H9 (cell line): ENCODE data around the gene CYGB. TPM values are rescaled to one million over a fixed set of nuclear protein-coding genes. Genes with fewer than 3 reads are reported as not detected.

ENCODE experiments used
- DNase-seq: peaks from one replicate; pipeline ENCODE4 v3.0.0-alpha.2; 2017
- H2AFZ ChIP-seq: one replicate; pipeline ENCODE4 v1.6.1; 2013; ENCODE audit warnings: mild to moderate bottlenecking, low read length, control low read depth, moderate library complexity
- H2AK5ac ChIP-seq: 2 replicates; pipeline ENCODE4 v1.6.1; 2013; ENCODE audit warnings: low read length, control low read depth, mixed read lengths; ENCODE audit not compliant: insufficient read length
- H2BK120ac ChIP-seq: one replicate; pipeline ENCODE4 v1.6.1; 2013; ENCODE audit warnings: low read depth, mild to moderate bottlenecking, low read length, control low read depth, inconsistent platforms; ENCODE audit not compliant: poor library complexity, severe bottlenecking
- H2BK12ac ChIP-seq: 2 replicates; pipeline ENCODE4 v1.6.1; 2013; ENCODE audit warnings: low read length, control low read depth, mixed read lengths, low read depth; ENCODE audit not compliant: insufficient read length
- H2BK15ac ChIP-seq: 2 replicates; pipeline ENCODE4 v1.6.1; 2013; ENCODE audit warnings: low read depth, low read length, control low read depth
- H2BK20ac ChIP-seq: one replicate; pipeline ENCODE4 v1.6.1; 2013; ENCODE audit warnings: low read depth, mild to moderate bottlenecking, low read length, control low read depth, inconsistent platforms; ENCODE audit not compliant: poor library complexity, severe bottlenecking
- H2BK5ac ChIP-seq: 2 replicates; pipeline ENCODE4 v1.6.1; 2013; ENCODE audit warnings: low read length, control low read depth, mixed read lengths; ENCODE audit not compliant: insufficient read length
- H3K14ac ChIP-seq: 2 replicates; pipeline ENCODE4 v1.6.1; 2013; ENCODE audit warnings: low read length, control low read depth; ENCODE audit not compliant: insufficient read depth
- H3K18ac ChIP-seq: 2 replicates; pipeline ENCODE4 v1.6.1; 2013; ENCODE audit warnings: low read depth, mild to moderate bottlenecking, mixed read lengths, low read length, control low read depth; ENCODE audit not compliant: insufficient read length
- H3K23ac ChIP-seq: 2 replicates; pipeline ENCODE4 v1.6.1; 2013; ENCODE audit warnings: low read length, control low read depth, mixed read lengths, low read depth; ENCODE audit not compliant: insufficient read length
- H3K23me2 ChIP-seq: 2 replicates; pipeline ENCODE4 v1.6.1; 2013; ENCODE audit warnings: low read depth, mild to moderate bottlenecking, mixed read lengths, low read length, control low read depth; ENCODE audit not compliant: insufficient read length, poor library complexity, severe bottlenecking
- H3K27ac ChIP-seq: 2 replicates; pipeline ENCODE4 v1.5.1; 2013; ENCODE audit warnings: low read length, control low read depth, mixed read lengths, low read depth; ENCODE audit not compliant: insufficient read length
- H3K27me3 ChIP-seq: 2 replicates; pipeline ENCODE4 v1.6.1; 2013; ENCODE audit warnings: low read length, control low read depth, inconsistent platforms; ENCODE audit not compliant: insufficient read depth
- H3K4ac ChIP-seq: 2 replicates; pipeline ENCODE4 v1.6.1; 2013; ENCODE audit warnings: low read depth, mild to moderate bottlenecking, control low read depth, inconsistent platforms, low read length, moderate library complexity
- H3K4me1 ChIP-seq: 2 replicates; pipeline ENCODE4 v1.6.1; 2013; ENCODE audit warnings: low read length, control low read depth, inconsistent platforms; ENCODE audit not compliant: insufficient read depth
- H3K4me2 ChIP-seq: 2 replicates; pipeline ENCODE4 v1.6.1; 2013; ENCODE audit warnings: low read length, control low read depth, mixed read lengths; ENCODE audit not compliant: insufficient read length, insufficient read depth
- H3K56ac ChIP-seq: 2 replicates; pipeline ENCODE4 v1.6.1; 2013; ENCODE audit warnings: low read depth, mild to moderate bottlenecking, mixed read lengths, low read length, control low read depth; ENCODE audit not compliant: insufficient read length
- H3K79me1 ChIP-seq: 2 replicates; pipeline ENCODE4 v1.6.1; 2013; ENCODE audit warnings: low read depth, mild to moderate bottlenecking, moderate library complexity, low read length, control low read depth, inconsistent platforms; ENCODE audit not compliant: insufficient read depth, poor library complexity, severe bottlenecking
- H3K79me2 ChIP-seq: 2 replicates; pipeline ENCODE4 v1.6.1; 2013; ENCODE audit warnings: low read length, control low read depth, inconsistent platforms; ENCODE audit not compliant: insufficient read depth
- H3K9ac ChIP-seq: 2 replicates; pipeline ENCODE4 v1.6.1; 2013; ENCODE audit warnings: low read length, control low read depth, mixed read lengths; ENCODE audit not compliant: insufficient read length; ENCODE audit errors: extremely low read depth
- H3K9me3 ChIP-seq: one replicate; pipeline ENCODE4 v1.6.1; 2013; ENCODE audit warnings: low read depth, low read length, inconsistent platforms; ENCODE audit not compliant: control insufficient read depth
- H3T11ph ChIP-seq: one replicate; pipeline ENCODE4 v1.6.1; 2013; ENCODE audit warnings: mild to moderate bottlenecking, low read length, control low read depth, inconsistent platforms
- H4K20me1 ChIP-seq: one replicate; pipeline ENCODE4 v1.6.1; 2013; ENCODE audit not compliant: control insufficient read depth, insufficient read length, insufficient read depth
- H4K5ac ChIP-seq: 2 replicates; pipeline ENCODE4 v1.6.1; 2013; ENCODE audit warnings: low read depth, mild to moderate bottlenecking, mixed read lengths, low read length, control low read depth; ENCODE audit not compliant: insufficient read length
- H4K8ac ChIP-seq: replicated peaks from 2 replicates; pipeline ENCODE4 v1.6.1; 2013; ENCODE audit warnings: low read length, control low read depth, mixed read lengths, low read depth; ENCODE audit not compliant: insufficient read length
- H4K91ac ChIP-seq: 2 replicates; pipeline ENCODE4 v1.6.1; 2013; ENCODE audit warnings: low read depth, mild to moderate bottlenecking, moderate library complexity, mixed read lengths, low read length, control low read depth; ENCODE audit not compliant: insufficient read length
- H3K27ac Mint-ChIP-seq, 3 experiments: 2 replicates in 2 of 3; 3 replicates in 1 of 3; pipeline ENCODE4 v1.8.0; 2020 to 2021; ENCODE audit warnings: mixed read lengths in 3 of 3, mild to moderate bottlenecking in 1 of 3, moderate library complexity in 1 of 3
- H3K27me3 Mint-ChIP-seq: 2 replicates; pipeline ENCODE4 v1.8.0; 2021; ENCODE audit warnings: low read depth, mild to moderate bottlenecking, moderate library complexity, mixed read lengths
- H3K36me3 Mint-ChIP-seq, 3 experiments: 2 replicates in 2 of 3; 3 replicates in 1 of 3; pipeline ENCODE4 v1.8.0; 2020 to 2021; ENCODE audit warnings: low read depth in 3 of 3, mixed read lengths in 3 of 3; ENCODE audit not compliant: insufficient read depth in 1 of 3
- H3K4me1 Mint-ChIP-seq, 2 experiments: 2 replicates each; pipeline ENCODE4 v1.8.0; 2020; ENCODE audit warnings: mixed read lengths in 2 of 2
- H3K4me3 Mint-ChIP-seq, 2 experiments: 2 replicates in 1 of 2; 3 replicates in 1 of 2; pipeline ENCODE4 v1.8.0; 2020 to 2021; ENCODE audit warnings: mild to moderate bottlenecking in 2 of 2, mixed read lengths in 2 of 2, moderate library complexity in 1 of 2
- H3K9me3 Mint-ChIP-seq, 2 experiments: 2 replicates in 1 of 2; 3 replicates in 1 of 2; pipeline ENCODE4 v1.8.0; 2020; ENCODE audit warnings: mild to moderate bottlenecking in 2 of 2, mixed read lengths in 2 of 2, moderate library complexity in 1 of 2
- CTCF ChIP-seq: fragments of 200-600 bp; sonication (generic); conservative IDR thresholded peaks from 3 replicates; pipeline ENCODE4 v1.8.0; 2021; ENCODE audit warnings: antibody characterized with exemption, mild to moderate bottlenecking
- WGBS: extraction: QIAGEN DNeasy Blood & Tissue Kit; methylation state at CpG from one replicate; pipeline ENCODE4 v1.1.7; 2013; ENCODE audit warnings: missing lambda C conversion rate, low lambda C conversion rate, mixed read lengths; ENCODE audit not compliant: insufficient read length; ENCODE audit errors: extremely low coverage; 5-methylcytosine and 5-hydroxymethylcytosine counted together
- total RNA-seq: library from RNA; stranded (reverse); gene quantifications from 2 replicates; pipeline ENCODE4 v1.2.1, GENCODE V29; 2021

The CYGB gene
- total RNA-seq, 1 experiment from 2014 or later: 2.4 TPM

- H3K23ac ChIP-seq: no peak overlapping the region
- Mint-ChIP-seq H3K27ac (no peak overlapping the region), H3K36me3 (no peaks in the 10 kb centered on the region), H3K27me3 (peaks cover 70% of the 10 kb centered on the region), H3K9me3 (no peaks in the 10 kb centered on the region), H3K4me1 (peaks cover 20 to 39% of the 10 kb centered on the region in 2 experiments), H3K4me3 (peak overlapping the region; percentile 52 to 64)
- H3K4me1 ChIP-seq: peaks cover 2% of the 10 kb centered on the region; the same call in 1 of the 2 replicates
- no peak overlapping the region for H2AK5ac ChIP-seq
- no peak overlapping the region for H3K27ac ChIP-seq
- H2AFZ ChIP-seq: no peak overlapping the region
- H2BK5ac ChIP-seq: no peak overlapping the region
- no peaks in the 10 kb centered on the region for H3K79me2 ChIP-seq
- H4K20me1 ChIP-seq: peaks cover 4% of the 10 kb centered on the region
- H4K5ac ChIP-seq: no peak overlapping the region
- no peak for TF ChIP-seq CTCF
- peaks cover 20% of the 10 kb centered on the region; the same call in 1 of the 2 replicates for H3K27me3 ChIP-seq
- H3K4ac ChIP-seq: no peak overlapping the region
- H3K56ac ChIP-seq: no peak overlapping the region
- H3K4me2 ChIP-seq: peak overlapping the region; percentile 70
- H2BK20ac ChIP-seq: no peak overlapping the region
- H3K9me3 ChIP-seq: no peaks in the 10 kb centered on the region
- no peak overlapping the region for H4K91ac ChIP-seq
- H3K23me2 ChIP-seq: peaks cover 11% of the 10 kb centered on the region
- no peak overlapping the region for H3T11ph ChIP-seq
- no peak overlapping the region for H2BK120ac ChIP-seq
- no CpG with 5 or more reads among the region's 37 CpGs for WGBS
- H3K9ac ChIP-seq: no peak overlapping the region
- no peak overlapping the region for H2BK12ac ChIP-seq
- no peaks in the 10 kb centered on the region for H3K79me1 ChIP-seq
- no peak overlapping the region for H3K18ac ChIP-seq
- H2BK15ac ChIP-seq: no peak overlapping the region
- DNase-seq: peak; percentile 68
- H3K14ac ChIP-seq: no peak overlapping the region
- no peak overlapping the region for H4K8ac ChIP-seq
Observed at GRCh38 chr17:76538281-76538931, 897 bp upstream of the CYGB start.
